Skeletal muscle satellite cell (primary cell): ENCODE results near the gene DSCAM.
"Not testable (repeated sequence)": the region's sequence is repeated elsewhere in the genome, so short reads cannot be mapped to it uniquely, and the experiment has no call there.

Experiments
- H3K27me3 ChIP-seq: 2 replicates; pipeline ENCODE4 v1.7.0; 2013; ENCODE audit warnings: low read length; ENCODE audit not compliant: control insufficient read depth, insufficient read depth
- H3K36me3 ChIP-seq: 2 replicates; pipeline ENCODE4 v1.7.0; 2013; ENCODE audit warnings: mild to moderate bottlenecking, control low read depth, low read length; ENCODE audit not compliant: insufficient read depth
- H3K4me1 ChIP-seq: 2 replicates; pipeline ENCODE4 v1.7.0; 2013; ENCODE audit warnings: low read length; ENCODE audit not compliant: control insufficient read depth, insufficient read depth
- H3K4me2 ChIP-seq: 2 replicates; pipeline ENCODE4 v1.7.0; 2013; ENCODE audit warnings: mild to moderate bottlenecking, low read length
- H3K4me3 ChIP-seq: 2 replicates; pipeline ENCODE4 v1.7.0; 2013; ENCODE audit warnings: low read length
- H3K9ac ChIP-seq: 2 replicates; pipeline ENCODE4 v1.7.0; 2013; ENCODE audit warnings: mild to moderate bottlenecking, low read depth, low read length, moderate library complexity
- H3K9me3 ChIP-seq: replicated peaks from 2 replicates; pipeline ENCODE4 v1.7.0; 2013; ENCODE audit warnings: mild to moderate bottlenecking, control low read depth, low read length

DSCAM gene

GRCh38 chr21:40200946-40201345 lies 646.0 kb downstream of the DSCAM start:
- no peaks in the 10 kb centered on the region for H3K36me3 ChIP-seq
- no peak overlapping the region for H3K4me2 ChIP-seq
- peaks cover 3% of the 10 kb centered on the region for H3K9me3 ChIP-seq

DNA sequence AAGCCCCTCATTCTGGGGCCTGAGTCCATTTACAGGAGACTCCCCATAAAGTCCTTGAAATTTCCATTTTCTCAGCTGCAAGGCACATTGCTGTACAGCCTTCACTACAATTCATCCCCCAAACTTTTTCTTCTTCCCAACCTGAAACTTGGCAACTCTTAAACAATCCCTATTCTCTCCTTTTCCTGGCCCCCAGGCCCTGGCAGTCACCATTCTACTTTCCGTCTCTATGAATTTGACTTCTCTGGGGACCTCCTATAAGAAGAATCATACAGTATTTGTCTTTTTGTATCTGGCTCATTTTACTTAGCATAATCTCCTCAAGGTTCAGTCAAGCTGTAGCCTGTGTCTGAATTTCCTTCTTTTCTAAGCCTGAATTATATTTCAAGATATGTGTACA lies 646.8 kb downstream of the DSCAM start:
- Histone ChIP-seq H3K9me3 (no peaks in the 10 kb centered on the region), H3K27me3 (no peaks in the 10 kb centered on the region), H3K9ac (no peak overlapping the region), H3K4me1 (no peaks in the 10 kb centered on the region), H3K4me3 (no peak overlapping the region), H3K36me3 (no peaks in the 10 kb centered on the region), H3K4me2 (no peak overlapping the region)

More at GRCh38 chr21:40200946-40201345, 646.0 kb downstream of the DSCAM start:
- Histone ChIP-seq H3K9ac (no peak overlapping the region), H3K27me3 (no peaks in the 10 kb centered on the region), H3K4me3 (no peak overlapping the region), H3K4me1 (no peaks in the 10 kb centered on the region)

DNA sequence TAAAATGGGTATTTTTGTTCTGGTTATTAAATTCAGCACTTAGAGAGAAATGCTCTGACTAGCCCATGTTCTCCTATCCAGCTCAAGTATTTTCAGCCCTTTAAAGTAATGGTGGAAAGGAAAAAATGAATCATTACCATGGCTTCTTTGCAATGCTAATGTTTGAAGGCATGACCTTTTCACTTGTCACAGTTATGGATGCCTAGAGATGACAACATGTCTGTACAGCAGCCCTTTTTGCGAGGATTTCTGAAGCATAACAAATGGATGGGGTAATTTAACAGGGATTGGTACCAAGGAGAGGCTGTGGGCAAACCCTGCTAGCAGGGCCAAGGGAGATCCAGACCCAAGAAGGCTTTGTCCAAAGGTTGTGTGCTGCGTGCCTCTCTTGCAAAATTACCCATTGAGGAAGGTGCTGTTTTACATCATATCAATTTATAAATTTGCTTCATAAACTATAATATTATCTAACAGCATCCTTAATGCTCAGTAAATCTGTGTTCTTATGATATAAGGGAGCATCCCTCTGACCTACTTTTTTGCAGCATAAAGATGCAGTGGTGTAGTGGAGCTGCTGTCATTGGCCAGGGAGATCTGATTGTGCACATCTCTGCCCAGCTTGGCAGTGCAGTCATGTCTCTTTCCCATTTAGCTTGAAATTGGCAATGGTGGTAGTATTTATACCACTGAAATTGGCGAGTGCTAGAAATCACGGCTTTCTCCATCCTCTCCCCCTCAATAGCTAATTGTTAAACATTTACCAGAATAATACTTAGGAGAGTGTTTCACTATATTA lies 652.6 kb downstream of the DSCAM start:
- Histone ChIP-seq H3K4me3 (no peak overlapping the region), H3K27me3 (no peaks in the 10 kb centered on the region), H3K4me2 (no peak overlapping the region), H3K9me3 (peaks cover 11% of the 10 kb centered on the region), H3K4me1 (no peaks in the 10 kb centered on the region), H3K9ac (no peak overlapping the region), H3K36me3 (no peaks in the 10 kb centered on the region)

DNA sequence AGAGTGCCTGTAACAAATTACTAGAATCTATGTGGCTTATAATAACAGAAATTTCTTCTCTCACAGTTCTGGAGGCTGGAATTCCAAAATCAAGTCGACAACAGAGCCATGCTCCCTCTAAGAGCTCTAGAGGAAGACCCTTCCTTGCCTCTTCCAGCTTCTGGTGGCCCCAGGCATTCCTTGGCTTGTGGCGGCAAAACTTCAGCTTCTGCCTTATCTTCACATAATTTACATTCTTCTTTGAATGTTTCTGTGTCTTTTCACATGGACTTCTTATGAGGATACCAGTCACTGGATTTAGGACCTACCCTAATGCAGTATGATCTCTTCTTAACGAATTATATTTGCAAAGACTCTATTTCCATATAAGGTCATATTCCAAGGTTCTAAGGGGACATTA lies 655.3 kb downstream of the DSCAM start:
- H3K9me3 ChIP-seq: peaks cover 21% of the 10 kb centered on the region
- no peak overlapping the region for H3K9ac ChIP-seq

GRCh38 chr21:40191196-40191595 lies 655.8 kb downstream of the DSCAM start:
- Histone ChIP-seq H3K4me1 (no peaks in the 10 kb centered on the region), H3K9me3 (peaks cover 22% of the 10 kb centered on the region), H3K27me3 (no peaks in the 10 kb centered on the region), H3K36me3 (no peaks in the 10 kb centered on the region), H3K9ac (no peak overlapping the region), H3K4me2 (no peak overlapping the region), H3K4me3 (no peak overlapping the region)

More for the DNA sequence above, 655.3 kb downstream of the DSCAM start:
- Histone ChIP-seq H3K4me2 (no peak overlapping the region), H3K27me3 (no peaks in the 10 kb centered on the region), H3K36me3 (no peaks in the 10 kb centered on the region), H3K4me3 (no peak overlapping the region), H3K4me1 (no peaks in the 10 kb centered on the region)

GRCh38 chr21:40187946-40188654 lies 658.9 kb downstream of the DSCAM start:
- no peak overlapping the region for H3K9ac ChIP-seq

GRCh38 chr21:40187244-40187643 lies 659.7 kb downstream of the DSCAM start:
- H3K9ac ChIP-seq: no peak overlapping the region
- H3K36me3 ChIP-seq: no peaks in the 10 kb centered on the region
- H3K4me2 ChIP-seq: no peak overlapping the region
- no peaks in the 10 kb centered on the region for H3K27me3 ChIP-seq
- no peak overlapping the region for H3K4me3 ChIP-seq
- H3K9me3 ChIP-seq: peaks cover 28% of the 10 kb centered on the region
- H3K4me1 ChIP-seq: no peaks in the 10 kb centered on the region

More at GRCh38 chr21:40187946-40188654, 658.9 kb downstream of the DSCAM start:
- Histone ChIP-seq H3K4me3 (no peak overlapping the region), H3K27me3 (no peaks in the 10 kb centered on the region), H3K9me3 (peaks cover 34% of the 10 kb centered on the region), H3K36me3 (no peaks in the 10 kb centered on the region), H3K4me2 (no peak overlapping the region), H3K4me1 (no peaks in the 10 kb centered on the region)

DNA sequence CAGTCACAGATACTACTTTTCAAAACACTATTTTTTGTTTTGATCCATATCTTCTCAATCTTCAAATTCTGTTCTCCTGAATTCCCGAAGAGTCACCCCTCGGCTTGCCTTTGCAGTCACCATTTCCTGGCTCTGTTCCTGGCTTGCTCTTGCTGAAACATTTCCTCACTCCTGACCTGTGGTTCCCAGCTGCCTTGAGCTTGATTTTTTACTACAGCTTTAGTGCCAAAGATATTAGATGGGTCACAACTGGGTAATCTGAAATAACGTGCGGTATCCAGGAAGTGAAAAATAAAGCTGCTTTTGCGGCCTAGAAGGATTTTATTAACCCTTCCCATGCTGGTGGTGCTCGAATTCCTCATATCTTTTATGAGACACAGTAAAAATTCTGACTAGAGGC lies 660.9 kb downstream of the DSCAM start:
- Histone ChIP-seq H3K9me3 (peaks cover 34% of the 10 kb centered on the region), H3K4me2 (no peak overlapping the region), H3K4me1 (no peaks in the 10 kb centered on the region), H3K27me3 (no peaks in the 10 kb centered on the region), H3K36me3 (no peaks in the 10 kb centered on the region), H3K9ac (no peak overlapping the region), H3K4me3 (no peak overlapping the region)

GRCh38 chr21:40185208-40185607 lies 661.8 kb downstream of the DSCAM start:
- Histone ChIP-seq H3K27me3 (no peaks in the 10 kb centered on the region), H3K4me3 (no peak overlapping the region), H3K4me1 (no peaks in the 10 kb centered on the region), H3K36me3 (no peaks in the 10 kb centered on the region), H3K4me2 (no peak overlapping the region), H3K9ac (no peak overlapping the region), H3K9me3 (peaks cover 39% of the 10 kb centered on the region)

DNA sequence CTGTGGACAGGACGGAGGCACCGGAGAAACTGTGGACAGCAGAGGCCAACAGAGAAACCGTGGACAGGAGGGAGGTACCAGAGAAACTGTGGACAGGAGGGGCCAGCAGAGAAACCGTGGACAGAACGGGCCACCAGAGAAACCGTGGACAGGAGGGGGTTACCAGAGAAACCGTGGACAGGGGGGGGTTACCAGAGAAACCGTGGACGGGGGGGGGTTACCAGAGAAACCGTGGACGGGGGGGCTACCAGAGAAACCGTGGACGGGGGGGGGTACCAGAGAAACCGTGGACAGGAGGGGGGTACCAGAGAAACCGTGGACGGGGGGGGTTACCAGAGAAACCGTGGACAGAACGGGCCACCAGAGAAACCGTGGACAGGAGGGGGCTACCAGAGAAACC lies 664.5 kb downstream of the DSCAM start:
- H3K4me2 ChIP-seq, H3K9ac ChIP-seq, H3K4me1 ChIP-seq, H3K36me3 ChIP-seq, H3K27me3 ChIP-seq, H3K4me3 ChIP-seq: not testable (repeated sequence)
- peaks cover 45% of the 10 kb centered on the region for H3K9me3 ChIP-seq

DNA sequence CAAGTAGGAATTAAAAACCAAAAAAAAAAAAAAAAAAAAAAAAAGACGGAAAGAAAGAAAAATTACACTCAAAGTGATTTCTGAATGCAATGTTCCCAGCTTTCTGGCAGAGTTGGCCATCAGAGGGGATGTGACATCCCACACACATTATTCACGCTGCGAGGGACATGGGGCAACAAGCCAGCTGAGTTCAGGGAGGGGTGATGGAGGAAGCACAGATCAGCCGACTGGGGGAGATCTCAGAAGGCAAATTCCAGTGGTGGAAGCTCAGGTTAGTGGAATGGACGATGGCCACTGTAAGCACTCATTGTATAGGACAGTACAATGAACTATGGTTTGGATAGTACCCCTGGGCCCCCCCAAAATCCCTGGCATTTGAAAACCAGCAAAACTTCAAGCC lies 667.8 kb downstream of the DSCAM start:
- Histone ChIP-seq H3K27me3 (no peaks in the 10 kb centered on the region), H3K9ac (no peak overlapping the region), H3K4me3 (no peak overlapping the region), H3K36me3 (no peaks in the 10 kb centered on the region), H3K4me1 (no peaks in the 10 kb centered on the region), H3K4me2 (no peak overlapping the region), H3K9me3 (peaks cover 32% of the 10 kb centered on the region)

- no peaks in the 10 kb centered on the region for H3K4me1 ChIP-seq
- no peaks in the 10 kb centered on the region for H3K36me3 ChIP-seq
- peaks cover 28% of the 10 kb centered on the region for H3K9me3 ChIP-seq
- no peak overlapping the region for H3K4me2 ChIP-seq
- no peak overlapping the region for H3K9ac ChIP-seq
- H3K4me3 ChIP-seq: no peak overlapping the region
- no peaks in the 10 kb centered on the region for H3K27me3 ChIP-seq
Observed at GRCh38 chr21:40178726-40179125, 668.2 kb downstream of the DSCAM start.
